Measurements from ENCODE around the gene PCDHA8.

DNA sequence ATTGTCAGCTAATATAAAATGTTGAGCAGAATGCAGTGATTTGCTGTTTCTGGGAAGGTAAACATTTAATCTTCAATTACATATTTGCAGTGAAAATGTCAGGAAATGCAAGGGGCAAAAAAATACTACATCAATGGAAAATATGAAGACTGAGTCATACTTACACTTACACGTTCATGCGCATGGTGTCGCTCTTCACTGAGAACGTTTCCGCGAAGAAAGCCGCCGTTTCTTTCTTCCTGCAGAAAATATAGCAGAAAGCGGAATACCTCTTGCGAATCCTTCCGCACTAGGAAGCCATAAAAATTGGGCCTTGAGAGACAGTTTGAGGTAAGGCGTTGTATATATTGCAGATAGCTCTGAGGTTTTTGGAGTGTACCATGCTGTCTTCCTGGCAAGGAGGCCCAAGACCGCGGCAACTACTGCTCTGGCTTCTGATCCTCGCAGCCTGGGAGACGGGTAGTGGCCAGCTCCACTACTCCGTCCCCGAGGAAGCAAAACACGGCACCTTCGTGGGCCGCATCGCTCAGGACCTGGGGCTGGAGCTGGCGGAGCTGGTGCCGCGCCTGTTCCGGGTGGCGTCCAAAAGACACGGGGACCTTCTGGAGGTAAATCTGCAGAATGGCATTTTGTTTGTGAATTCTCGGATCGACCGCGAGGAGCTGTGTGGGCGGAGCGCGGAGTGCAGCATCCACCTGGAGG, 41.1 kb downstream of the PCDHA8 start, which contains the start of gene PCDHA13:
- TF ChIP-seq RARB (CRISPR knock-in tag; IDR thresholded peaks at IDR 0.05) = no peak
- TF ChIP-seq BACH2 (CRISPR knock-in tag; IDR thresholded peaks at IDR 0.05; ENCODE audit: borderline replicate concordance) = no peak
- TF ChIP-seq ZC3H10 (CRISPR knock-in tag; IDR thresholded peaks at IDR 0.05) = no peak
- no peak for TF ChIP-seq ARNTL (CRISPR knock-in tag; IDR thresholded peaks at IDR 0.05; ENCODE audit: borderline replicate concordance, low read depth)
- TF ChIP-seq ZNF70 (CRISPR knock-in tag; IDR thresholded peaks at IDR 0.05) = no peak
- TF ChIP-seq ZFP30 (CRISPR knock-in tag; IDR thresholded peaks at IDR 0.05) = no peak
- TF ChIP-seq, protein P1, sequence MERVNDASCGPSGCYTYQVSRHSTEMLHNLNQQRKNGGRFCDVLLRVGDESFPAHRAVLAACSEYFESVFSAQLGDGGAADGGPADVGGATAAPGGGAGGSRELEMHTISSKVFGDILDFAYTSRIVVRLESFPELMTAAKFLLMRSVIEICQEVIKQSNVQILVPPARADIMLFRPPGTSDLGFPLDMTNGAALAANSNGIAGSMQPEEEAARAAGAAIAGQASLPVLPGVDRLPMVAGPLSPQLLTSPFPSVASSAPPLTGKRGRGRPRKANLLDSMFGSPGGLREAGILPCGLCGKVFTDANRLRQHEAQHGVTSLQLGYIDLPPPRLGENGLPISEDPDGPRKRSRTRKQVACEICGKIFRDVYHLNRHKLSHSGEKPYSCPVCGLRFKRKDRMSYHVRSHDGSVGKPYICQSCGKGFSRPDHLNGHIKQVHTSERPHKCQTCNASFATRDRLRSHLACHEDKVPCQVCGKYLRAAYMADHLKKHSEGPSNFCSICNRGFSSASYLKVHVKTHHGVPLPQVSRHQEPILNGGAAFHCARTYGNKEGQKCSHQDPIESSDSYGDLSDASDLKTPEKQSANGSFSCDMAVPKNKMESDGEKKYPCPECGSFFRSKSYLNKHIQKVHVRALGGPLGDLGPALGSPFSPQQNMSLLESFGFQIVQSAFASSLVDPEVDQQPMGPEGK (CRISPR knock-in tag; IDR thresholded peaks at IDR 0.05; ENCODE audit: borderline replicate concordance) = no peak
- TF ChIP-seq, protein P2, sequence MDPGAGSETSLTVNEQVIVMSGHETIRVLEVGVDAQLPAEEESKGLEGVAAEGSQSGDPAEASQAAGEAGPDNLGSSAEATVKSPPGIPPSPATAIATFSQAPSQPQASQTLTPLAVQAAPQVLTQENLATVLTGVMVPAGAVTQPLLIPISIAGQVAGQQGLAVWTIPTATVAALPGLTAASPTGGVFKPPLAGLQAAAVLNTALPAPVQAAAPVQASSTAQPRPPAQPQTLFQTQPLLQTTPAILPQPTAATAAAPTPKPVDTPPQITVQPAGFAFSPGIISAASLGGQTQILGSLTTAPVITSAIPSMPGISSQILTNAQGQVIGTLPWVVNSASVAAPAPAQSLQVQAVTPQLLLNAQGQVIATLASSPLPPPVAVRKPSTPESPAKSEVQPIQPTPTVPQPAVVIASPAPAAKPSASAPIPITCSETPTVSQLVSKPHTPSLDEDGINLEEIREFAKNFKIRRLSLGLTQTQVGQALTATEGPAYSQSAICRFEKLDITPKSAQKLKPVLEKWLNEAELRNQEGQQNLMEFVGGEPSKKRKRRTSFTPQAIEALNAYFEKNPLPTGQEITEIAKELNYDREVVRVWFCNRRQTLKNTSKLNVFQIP (CRISPR knock-in tag; IDR thresholded peaks at IDR 0.05; ENCODE audit: borderline replicate concordance, low read depth) = no peak

Measured in SK-N-SH treated with all-trans-retinoic acid at 6 μM for 48 hours (cell line).